GM12878 (cell line): ENCODE results near the gene IRGC. TPM values are rescaled to one million over a fixed set of nuclear protein-coding genes. Genes with fewer than 3 reads are reported as not detected.

ENCODE experiments used
- ATAC-seq: fragments of 200-7000 bp; cut with Tn5 transposase; 3 replicates; pipeline ENCODE4 v1.9.1; 2020; ENCODE audit warnings: mild to moderate bottlenecking, moderate library complexity
- BruUV-seq: library from RNA; stranded (reverse); fragments of 400-500 nt; replicated peaks from 2 replicates; lab custom pipeline; 2021; lab: Mats Ljungman, UMichigan
- CTCF ChIA-PET: fragments of 300-600 bp; sonication (Branson Sonifier 250); formaldehyde crosslinking; extraction: SDS; loops from one replicate; lab custom pipeline; 2021; ENCODE audit warnings: inconsistent platforms; lab: Yijun Ruan, JAX
- POLR2A ChIA-PET: fragments of 350-600 bp; formaldehyde crosslinking; extraction: SDS; loops from one replicate; lab custom pipeline; 2021; ENCODE audit warnings: inconsistent platforms; lab: Charles Lee
- RAD21 ChIA-PET: fragments of 300-600 bp; sonication (Branson Sonifier 250); formaldehyde crosslinking; loops from one replicate; lab custom pipeline; 2023; ENCODE audit warnings: antibody characterized with exemption; ENCODE audit not compliant: unreplicated experiment; lab: Charles Lee
- SMC1A ChIA-PET: fragments of 300-600 bp; sonication (Branson Sonifier 250); formaldehyde crosslinking; loops from one replicate; lab custom pipeline; 2023; ENCODE audit not compliant: unreplicated experiment, uncharacterized antibody; lab: Charles Lee
- DNase-seq: peaks from one replicate; pipeline ENCODE4 v3.0.0-alpha.2; 2011; ENCODE audit warnings: low read depth, low spot score
- FAIRE-seq: peaks from 3 replicates; lab custom pipeline; 2011; peaks lifted over from hg19 to GRCh38; lab: Jason Lieb, UNC
- H2AFZ ChIP-seq: 2 replicates; pipeline ENCODE4 v1.6.0; 2011; ENCODE audit warnings: low read depth, low read length, control low read depth; ENCODE audit not compliant: control insufficient read depth
- H3K27ac ChIP-seq: 2 replicates; pipeline ENCODE4 v1.5.1; 2011; ENCODE audit warnings: control low read depth; ENCODE audit not compliant: control insufficient read depth, insufficient read depth
- H3K27me3 ChIP-seq, 2 experiments: replicated peaks in 1 of 2; 2 replicates each; pipeline versions ENCODE4 v1.6.0 to v1.6.1; 2011; ENCODE audit warnings: low read length in 1 of 2; ENCODE audit not compliant: control insufficient read depth in 2 of 2, insufficient read depth in 2 of 2
- H3K36me3 ChIP-seq, 2 experiments: 2 replicates each; pipeline ENCODE4 v1.5.1; 2011; ENCODE audit warnings: low read length in 1 of 2; ENCODE audit not compliant: control insufficient read depth in 2 of 2, insufficient read depth in 2 of 2
- H3K4me1 ChIP-seq: 2 replicates; pipeline ENCODE4 v1.6.1; 2011; ENCODE audit warnings: mild to moderate bottlenecking, low read length, moderate library complexity, mixed read lengths; ENCODE audit not compliant: control insufficient read depth, insufficient read depth
- H3K4me2 ChIP-seq: 2 replicates; pipeline ENCODE4 v1.6.0; 2011; ENCODE audit warnings: control low read depth; ENCODE audit not compliant: control insufficient read depth, insufficient read depth
- H3K4me3 ChIP-seq: fragments of 200-600 bp; sonication (generic); 2 replicates; pipeline ENCODE4 v1.5.1; 2016
- H3K79me2 ChIP-seq: 2 replicates; pipeline ENCODE4 v1.6.0; 2011; ENCODE audit warnings: low read length; ENCODE audit not compliant: control insufficient read depth, insufficient read depth
- H3K9ac ChIP-seq: 2 replicates; pipeline ENCODE4 v1.8.0; 2011; ENCODE audit warnings: low read length, control low read depth, mixed read lengths; ENCODE audit not compliant: control insufficient read depth, insufficient read depth
- H3K9me3 ChIP-seq: replicated peaks from 3 replicates; pipeline ENCODE4 v1.5.1; 2011; ENCODE audit warnings: mild to moderate bottlenecking, low read length; ENCODE audit not compliant: control insufficient read depth, insufficient read depth
- H4K20me1 ChIP-seq: 2 replicates; pipeline ENCODE4 v1.6.0; 2011; ENCODE audit not compliant: control insufficient read depth, insufficient read depth
- BCLAF1 ChIP-seq: fragments of 450-650 bp; IDR thresholded peaks from 2 replicates; pipeline ENCODE4 v1.6.1; 2017; ENCODE audit warnings: antibody characterized with exemption, mild to moderate bottlenecking, moderate library complexity
- SIX5 ChIP-seq: IDR thresholded peaks from 2 replicates; pipeline ENCODE4 v1.6.1; 2011; ENCODE audit warnings: mild to moderate bottlenecking, low read depth, low read length, moderate library complexity; ENCODE audit not compliant: severe bottlenecking
- WGBS: methylation state at CpG from one replicate; pipeline ENCODE4 v1.1.6; 2016; ENCODE audit warnings: low lambda C conversion rate; ENCODE audit not compliant: insufficient replicate concordance, insufficient coverage; ENCODE audit errors: missing lambda C conversion rate; 5-methylcytosine and 5-hydroxymethylcytosine counted together
- in situ Hi-C: fragments of 300-500 bp; cut with MboI; formaldehyde crosslinking; loops from 9 replicates; pipeline ENCODE4 v1.14.3; 2018; ENCODE audit warnings: mixed read lengths
- intact Hi-C: fragments of 100-400 bp; cut with micrococcal nuclease; formaldehyde crosslinking; loops from one replicate; pipeline ENCODE4 v1.14.2; 2022; ENCODE audit not compliant: unreplicated experiment
- polyA plus RNA-seq, 11 experiments: library from polyadenylated mRNA; depleted of rRNA in 4 of 11; unstranded in 6 of 11; stranded (reverse) in 5 of 11; fragments of >200 nt; fragmentation: Nextera tagmentation in 4 of 11; fragmentation: Illumina TruSeq in 1 of 11; extraction: Ambion mirVana in 4 of 11; extraction: Trizol in 1 of 11; gene quantifications; 1 replicate in 1 of 11; 2 replicates in 10 of 11; pipeline versions ENCODE4 v1.2.1 to v1.2.3, GENCODE V29; 2011 to 2016; ENCODE audit warnings: inconsistent platforms in 2 of 11, missing spikeins in 2 of 11, low read depth in 1 of 11
- total RNA-seq, 4 experiments: library from RNA; depleted of rRNA in 3 of 4; stranded (reverse); fragments of >200 nt in 3 of 4; fragmentation: Illumina TruSeq in 1 of 4; extraction: Trizol in 1 of 4; gene quantifications; 2 replicates each; pipeline versions ENCODE4 v1.2.1 to v1.2.3, GENCODE V29; 2013 to 2021

IRGC gene
- total and polyA plus RNA-seq, 10 of the 15 experiments (the other 5 are each of a cell fraction or from before 2014, with no cell fraction given), result 0.04 TPM; not detected in 9

GRCh38 chr19:43700395-43701000, 15.4 kb upstream of the IRGC start (continued):
- TF ChIP-seq BCLAF1, result no peak

GRCh38 chr19:43704002-43704705, 11.7 kb upstream of the IRGC start:
- H3K4me2 ChIP-seq, result no peak overlapping the region
- no peak overlapping the region for H3K4me3 ChIP-seq
- FAIRE-seq, result no peak
- peaks cover 13% of the 10 kb centered on the region for H3K4me1 ChIP-seq
- WGBS, result 58% methylated on average over 7 of the region's 7 CpGs
- BruUV-seq, result no TSS peak
- SMC1A ChIA-PET, result interaction anchor here (0.9 kb wide), 1 partner anchor 17 kb away, joined by 3 read pairs; no protein-coding TSS in a partner anchor
- RAD21 ChIA-PET, result interaction anchor here (1.2 kb wide), 1 partner anchor 36 kb away, joined by 3 read pairs; no protein-coding TSS in a partner anchor
- in situ Hi-C loops (no loop called here), intact Hi-C loops (no loop called here)
- DNase-seq, result no peak
- H2AFZ ChIP-seq, result no peak overlapping the region
- no peak overlapping the region for H3K9ac ChIP-seq
- ATAC-seq, result no peak
- H3K27ac ChIP-seq, result no peak overlapping the region
- no peak for TF ChIP-seq SIX5
- H3K79me2 ChIP-seq, result no peaks in the 10 kb centered on the region
- H3K36me3 ChIP-seq, result no peaks in the 10 kb centered on the region
- H3K27me3 ChIP-seq, result no peaks in the 10 kb centered on the region
- CTCF ChIA-PET, result interaction anchor here (0.9 to 1.3 kb wide), 3 partner anchors 20 to 34 kb away, joined by 3 to 5 read pairs (median 3); partner anchors contain the start of gene PLAUR
- POLR2A ChIA-PET, result no interaction called here
- H4K20me1 ChIP-seq, result no peaks in the 10 kb centered on the region
- peaks cover 5% of the 10 kb centered on the region; the same call in 1 of the 3 replicates for H3K9me3 ChIP-seq
